ENCODE results near the gene CKM.
A peak's percentile ranks its signal among the peaks of the same experiment; 100 is the strongest.
"Not testable (repeated sequence)": the region's sequence is repeated elsewhere in the genome, so short reads cannot be mapped to it uniquely, and the experiment has no call there.

CKM gene

GRCh38 chr19:45279587-45280192, 43.0 kb downstream of the CKM start:
- DNase-seq (ENCODE audit: low spot score in 2 of 2) = no peak
- H3K4me3 ChIP-seq = no peak overlapping the region
- H3K36me3 ChIP-seq (replicated peaks) = peaks cover 44% of the 10 kb centered on the region
- in situ Hi-C loops (cut with MboI; ENCODE audit: low sequenced_read_pairs) = no loop called here
- H3K9me3 ChIP-seq = no peaks in the 10 kb centered on the region
- H3K27me3 ChIP-seq (ENCODE audit: low read depth) = no peaks in the 10 kb centered on the region
- H3K4me1 ChIP-seq = peaks cover 16% of the 10 kb centered on the region

GRCh38 chr19:45278087-45278486, 44.6 kb downstream of the CKM start:
- in situ Hi-C loops (cut with MboI; ENCODE audit: low sequenced_read_pairs) = no loop called here
- no peak overlapping the region for H3K4me3 ChIP-seq
- no peaks in the 10 kb centered on the region for H3K9me3 ChIP-seq
- no peak for DNase-seq (ENCODE audit: low spot score in 2 of 2)
- H3K27me3 ChIP-seq (ENCODE audit: low read depth) = no peaks in the 10 kb centered on the region
- H3K36me3 ChIP-seq (replicated peaks) = peaks cover 53% of the 10 kb centered on the region
- peaks cover 16% of the 10 kb centered on the region for H3K4me1 ChIP-seq

GRCh38 chr19:45276284-45276687, 46.4 kb downstream of the CKM start:
- DNase-seq (ENCODE audit: low spot score in 2 of 2) = peak; percentile 91 to 92
- peaks cover 55% of the 10 kb centered on the region for H3K36me3 ChIP-seq (replicated peaks)
- peaks cover 16% of the 10 kb centered on the region for H3K4me1 ChIP-seq
- in situ Hi-C loops (cut with MboI; ENCODE audit: low sequenced_read_pairs) = no loop called here
- H3K4me3 ChIP-seq = no peak overlapping the region
- H3K9me3 ChIP-seq = no peaks in the 10 kb centered on the region
- no peaks in the 10 kb centered on the region for H3K27me3 ChIP-seq (ENCODE audit: low read depth)

DNA sequence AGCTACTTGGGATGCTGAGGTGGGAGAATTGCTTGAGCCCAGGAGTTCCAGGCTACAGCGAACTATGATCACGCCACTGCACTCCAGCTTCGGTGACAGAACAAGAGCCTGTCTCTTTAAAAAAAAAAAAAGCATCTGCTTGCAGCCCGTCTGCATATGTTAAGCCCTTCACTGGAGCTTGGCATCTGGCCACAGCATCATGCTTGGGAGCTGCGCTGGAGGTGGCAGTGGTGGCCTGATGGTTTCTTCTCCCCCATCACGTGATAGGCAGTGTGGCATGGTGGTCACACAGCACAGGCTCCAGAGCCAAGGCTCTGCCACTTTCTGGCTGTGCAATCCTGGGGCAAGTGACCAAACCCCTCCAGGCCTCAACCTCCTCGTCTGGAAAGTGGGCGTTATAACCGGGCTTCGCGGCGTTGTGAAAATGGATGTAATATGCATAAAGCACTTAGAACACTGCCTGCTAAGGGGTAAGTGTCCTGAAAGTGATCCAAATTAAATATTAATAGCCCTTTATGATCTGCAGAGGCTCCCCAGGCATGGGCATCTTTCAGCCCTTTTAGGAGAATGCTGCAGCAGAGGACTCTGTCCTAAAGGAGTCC, 47.2 kb downstream of the CKM start:
- in situ Hi-C loops (cut with MboI; ENCODE audit: low sequenced_read_pairs) = no loop called here
- H3K4me3 ChIP-seq = no peak overlapping the region
- DNase-seq (ENCODE audit: low spot score in 2 of 2) = peak; percentile 44 to 82
- no peaks in the 10 kb centered on the region for H3K9me3 ChIP-seq
- no peaks in the 10 kb centered on the region for H3K27me3 ChIP-seq (ENCODE audit: low read depth)
- peaks cover 16% of the 10 kb centered on the region for H3K4me1 ChIP-seq
- peaks cover 55% of the 10 kb centered on the region for H3K36me3 ChIP-seq (replicated peaks)

GRCh38 chr19:45273521-45273855, 49.2 kb downstream of the CKM start:
- in situ Hi-C loops (cut with MboI; ENCODE audit: low sequenced_read_pairs) = no loop called here
- no peaks in the 10 kb centered on the region for H3K9me3 ChIP-seq
- H3K36me3 ChIP-seq (replicated peaks) = peaks cover 44% of the 10 kb centered on the region
- no peaks in the 10 kb centered on the region for H3K27me3 ChIP-seq (ENCODE audit: low read depth)
- peaks cover 16% of the 10 kb centered on the region for H3K4me1 ChIP-seq
- no peak for DNase-seq (ENCODE audit: low spot score in 2 of 2)
- H3K4me3 ChIP-seq = no peak overlapping the region

- Histone ChIP-seq H3K36me3 (replicated peaks) (peaks cover 44% of the 10 kb centered on the region), H3K4me1 (peaks cover 16% of the 10 kb centered on the region), H3K27me3 (ENCODE audit: low read depth) (no peaks in the 10 kb centered on the region), H3K4me3 (no peak overlapping the region), H3K9me3 (no peaks in the 10 kb centered on the region)
- no peak for DNase-seq (ENCODE audit: low spot score in 2 of 2)
- in situ Hi-C loops (cut with MboI; ENCODE audit: low sequenced_read_pairs) = no loop called here
These were observed 51.0 kb downstream of the CKM start for GRCh38 chr19:45271735-45272108.

- H3K27me3 ChIP-seq (ENCODE audit: low read depth) = no peaks in the 10 kb centered on the region
- in situ Hi-C loops (cut with MboI; ENCODE audit: low sequenced_read_pairs) = no loop called here
- no peaks in the 10 kb centered on the region for H3K9me3 ChIP-seq
- peaks cover 44% of the 10 kb centered on the region for H3K36me3 ChIP-seq (replicated peaks)
- peaks cover 12% of the 10 kb centered on the region for H3K4me1 ChIP-seq
- DNase-seq (ENCODE audit: low spot score in 2 of 2) = no peak
- no peak overlapping the region for H3K4me3 ChIP-seq
These were observed 51.5 kb downstream of the CKM start for GRCh38 chr19:45271098-45271734.

DNA sequence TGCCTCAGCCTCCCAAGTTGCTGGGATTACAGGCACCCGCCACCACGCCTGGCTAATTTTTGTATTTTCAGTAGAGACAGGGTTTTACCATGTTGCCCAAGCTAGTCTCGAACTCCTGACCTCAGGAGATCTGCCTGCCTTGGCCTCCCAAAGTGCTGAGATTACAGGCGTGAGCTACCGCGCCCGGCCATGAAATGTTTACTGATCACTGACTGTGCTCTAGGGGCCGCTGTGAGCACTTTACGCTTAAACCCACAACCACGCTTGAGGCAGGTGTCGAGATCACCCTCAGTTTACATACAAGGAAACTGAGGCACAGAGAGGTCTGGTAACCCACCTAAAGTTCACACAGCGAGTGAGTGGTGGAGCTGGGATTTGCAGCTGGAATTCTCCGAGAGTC, 52.7 kb downstream of the CKM start:
- H3K4me3 ChIP-seq; H3K4me1 ChIP-seq; DNase-seq (ENCODE audit: low spot score in 2 of 2); H3K27me3 ChIP-seq (ENCODE audit: low read depth); H3K9me3 ChIP-seq; in situ Hi-C loops (cut with MboI; ENCODE audit: low sequenced_read_pairs): not testable (repeated sequence)
- peaks cover 38% of the 10 kb centered on the region for H3K36me3 ChIP-seq (replicated peaks)

GRCh38 chr19:45267296-45267695, 55.4 kb downstream of the CKM start:
- in situ Hi-C loops (cut with MboI; ENCODE audit: low sequenced_read_pairs) = no loop called here
- Histone ChIP-seq H3K4me3 (no peak overlapping the region), H3K4me1 (no peaks in the 10 kb centered on the region), H3K36me3 (replicated peaks) (peaks cover 18% of the 10 kb centered on the region), H3K27me3 (ENCODE audit: low read depth) (no peaks in the 10 kb centered on the region), H3K9me3 (no peaks in the 10 kb centered on the region)
- no peak for DNase-seq (ENCODE audit: low spot score in 2 of 2)

DNA sequence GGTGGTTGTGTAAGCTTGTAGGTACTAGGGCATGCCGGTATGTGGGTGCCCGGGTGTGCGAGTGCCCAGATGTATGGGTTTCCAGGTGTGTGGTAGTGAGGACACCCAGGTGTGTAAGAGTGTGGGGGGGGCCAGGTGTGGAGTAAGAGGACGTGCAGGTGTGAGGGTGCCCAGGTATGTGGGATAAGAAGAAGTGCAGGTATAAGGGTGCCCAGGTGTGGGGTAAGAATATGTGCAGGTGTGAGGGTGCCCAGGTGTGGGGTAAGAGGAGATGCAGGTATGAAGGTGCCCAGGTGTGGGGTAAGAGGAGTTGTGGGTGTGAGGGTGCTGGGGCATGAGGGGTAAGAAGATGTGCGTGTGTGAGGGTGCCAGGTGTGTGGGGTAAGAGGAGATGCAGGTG, 57.3 kb downstream of the CKM start:
- Histone ChIP-seq H3K36me3 (replicated peaks) (peaks cover 8% of the 10 kb centered on the region), H3K27me3 (ENCODE audit: low read depth) (no peaks in the 10 kb centered on the region), H3K4me3 (no peak overlapping the region), H3K9me3 (no peaks in the 10 kb centered on the region), H3K4me1 (no peaks in the 10 kb centered on the region)
- in situ Hi-C loops (cut with MboI; ENCODE audit: low sequenced_read_pairs) = no loop called here
- no peak for DNase-seq (ENCODE audit: low spot score in 2 of 2)

- in situ Hi-C loops (cut with MboI; ENCODE audit: low sequenced_read_pairs) = no loop called here
- peaks cover 8% of the 10 kb centered on the region for H3K36me3 ChIP-seq (replicated peaks)
- no peaks in the 10 kb centered on the region for H3K9me3 ChIP-seq
- H3K4me1 ChIP-seq = no peaks in the 10 kb centered on the region
- no peak for DNase-seq (ENCODE audit: low spot score in 2 of 2)
- H3K27me3 ChIP-seq (ENCODE audit: low read depth) = no peaks in the 10 kb centered on the region
- no peak overlapping the region for H3K4me3 ChIP-seq
These were observed 57.8 kb downstream of the CKM start for GRCh38 chr19:45264781-45265317.

DNA sequence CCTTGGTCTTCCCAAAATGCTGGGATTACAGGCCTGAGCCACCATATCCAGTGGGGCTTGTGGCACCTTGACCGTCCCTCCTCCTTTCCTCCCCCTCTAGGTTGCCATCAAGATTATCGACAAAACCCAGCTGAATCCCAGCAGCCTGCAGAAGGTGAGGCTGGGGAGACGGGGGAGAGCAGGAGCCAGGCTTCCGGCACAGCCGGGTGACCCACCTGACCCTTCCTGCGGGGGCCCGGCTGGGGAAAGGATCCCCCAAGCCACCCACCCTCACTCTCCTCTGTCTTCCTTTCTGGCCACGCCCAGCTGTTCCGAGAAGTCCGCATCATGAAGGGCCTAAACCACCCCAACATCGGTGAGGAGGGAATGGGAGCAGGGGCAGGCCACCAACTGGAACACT, 59.7 kb downstream of the CKM start:
- no peak for DNase-seq (ENCODE audit: low spot score in 2 of 2)
- Histone ChIP-seq H3K9me3 (no peaks in the 10 kb centered on the region), H3K4me3 (no peak overlapping the region), H3K27me3 (ENCODE audit: low read depth) (no peaks in the 10 kb centered on the region), H3K36me3 (replicated peaks) (peaks cover 8% of the 10 kb centered on the region), H3K4me1 (no peaks in the 10 kb centered on the region)
- in situ Hi-C loops (cut with MboI; ENCODE audit: low sequenced_read_pairs) = no loop called here

GRCh38 chr19:45262570-45262969, 60.1 kb downstream of the CKM start:
- in situ Hi-C loops (cut with MboI; ENCODE audit: low sequenced_read_pairs) = no loop called here
- Histone ChIP-seq H3K4me3 (no peak overlapping the region), H3K36me3 (replicated peaks) (peaks cover 6% of the 10 kb centered on the region), H3K4me1 (no peaks in the 10 kb centered on the region), H3K27me3 (ENCODE audit: low read depth) (no peaks in the 10 kb centered on the region), H3K9me3 (no peaks in the 10 kb centered on the region)
- no peak for DNase-seq (ENCODE audit: low spot score in 2 of 2)

- Histone ChIP-seq H3K9me3 (no peaks in the 10 kb centered on the region), H3K4me3 (no peak overlapping the region), H3K27me3 (ENCODE audit: low read depth) (no peaks in the 10 kb centered on the region), H3K36me3 (replicated peaks) (no peaks in the 10 kb centered on the region), H3K4me1 (no peaks in the 10 kb centered on the region)
- in situ Hi-C loops (cut with MboI; ENCODE audit: low sequenced_read_pairs) = no loop called here
- DNase-seq (ENCODE audit: low spot score in 2 of 2) = no peak
These were observed 63.8 kb downstream of the CKM start for GRCh38 chr19:45258862-45259261.
